Neural progenitor cell (in vitro differentiated cells): ENCODE results near the gene RANBP1.

Source experiments
- EZH2phosphoT487 ChIP-seq: fragments of 200-600 bp; sonication (generic); IDR thresholded peaks from 2 replicates; pipeline ENCODE4 v1.6.1; 2017; ENCODE audit warnings: antibody characterized with exemption
- TF ChIP-seq, protein P1 (sequence below): fragments of 200-600 bp; sonication (generic); IDR thresholded peaks from 2 replicates; pipeline ENCODE4 v1.5.1; 2017; ENCODE audit warnings: antibody characterized with exemption, mild to moderate bottlenecking

DNA sequence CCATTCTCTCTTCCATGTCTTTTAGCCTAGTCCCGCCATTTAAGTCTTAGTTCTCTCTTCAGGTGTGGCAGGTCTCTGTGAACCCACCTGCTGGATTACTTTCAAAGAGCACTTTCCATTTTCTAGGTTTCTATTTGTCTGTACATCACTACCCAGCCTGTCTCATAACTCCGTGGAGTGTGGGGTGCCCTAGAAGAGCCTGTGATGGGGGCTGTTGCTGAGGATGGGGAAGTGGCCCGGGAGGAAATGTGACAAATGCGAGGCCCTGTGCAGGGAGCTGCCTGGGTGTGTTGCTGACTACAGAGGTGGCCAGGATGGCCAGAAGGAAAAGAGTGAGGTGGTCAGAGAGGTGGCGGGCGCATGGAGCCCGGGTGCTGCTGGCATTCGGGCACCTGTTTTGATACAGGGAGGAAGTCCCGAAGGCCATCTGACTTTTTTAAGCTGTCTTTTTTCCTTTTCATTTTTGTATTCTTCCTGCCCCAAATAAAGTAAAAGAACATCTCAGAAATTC, 25.1 kb upstream of the RANBP1 start:
- TF ChIP-seq, protein P1, sequence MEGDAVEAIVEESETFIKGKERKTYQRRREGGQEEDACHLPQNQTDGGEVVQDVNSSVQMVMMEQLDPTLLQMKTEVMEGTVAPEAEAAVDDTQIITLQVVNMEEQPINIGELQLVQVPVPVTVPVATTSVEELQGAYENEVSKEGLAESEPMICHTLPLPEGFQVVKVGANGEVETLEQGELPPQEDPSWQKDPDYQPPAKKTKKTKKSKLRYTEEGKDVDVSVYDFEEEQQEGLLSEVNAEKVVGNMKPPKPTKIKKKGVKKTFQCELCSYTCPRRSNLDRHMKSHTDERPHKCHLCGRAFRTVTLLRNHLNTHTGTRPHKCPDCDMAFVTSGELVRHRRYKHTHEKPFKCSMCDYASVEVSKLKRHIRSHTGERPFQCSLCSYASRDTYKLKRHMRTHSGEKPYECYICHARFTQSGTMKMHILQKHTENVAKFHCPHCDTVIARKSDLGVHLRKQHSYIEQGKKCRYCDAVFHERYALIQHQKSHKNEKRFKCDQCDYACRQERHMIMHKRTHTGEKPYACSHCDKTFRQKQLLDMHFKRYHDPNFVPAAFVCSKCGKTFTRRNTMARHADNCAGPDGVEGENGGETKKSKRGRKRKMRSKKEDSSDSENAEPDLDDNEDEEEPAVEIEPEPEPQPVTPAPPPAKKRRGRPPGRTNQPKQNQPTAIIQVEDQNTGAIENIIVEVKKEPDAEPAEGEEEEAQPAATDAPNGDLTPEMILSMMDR = no peak
- TF ChIP-seq EZH2phosphoT487 = no peak
